Measurements from ENCODE around the gene CACNA1F.
A peak's percentile ranks its signal among the peaks of the same experiment; 100 is the strongest.

CACNA1F gene

DNA sequence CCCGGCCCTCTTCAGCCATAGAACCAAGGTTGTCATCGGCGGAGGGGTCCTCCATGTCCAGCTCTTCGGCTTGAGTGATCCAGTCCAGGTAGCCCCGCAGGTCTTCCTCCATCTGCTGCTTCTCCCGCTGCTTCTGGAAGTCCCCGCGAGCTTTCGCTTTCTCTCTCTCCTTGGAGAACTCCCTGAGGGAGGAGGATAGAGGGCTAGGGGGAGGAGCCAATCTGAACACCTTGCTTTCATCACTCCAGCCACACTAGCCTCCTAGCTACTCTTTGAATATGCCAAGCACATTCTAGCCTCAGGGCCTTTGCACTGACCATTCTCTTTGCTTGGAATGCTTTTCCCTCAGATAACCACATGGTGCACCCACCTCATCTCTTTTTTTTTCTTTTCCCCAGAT lies 6.2 kb downstream of the CACNA1F start:
- no peak for DNase-seq

DNA sequence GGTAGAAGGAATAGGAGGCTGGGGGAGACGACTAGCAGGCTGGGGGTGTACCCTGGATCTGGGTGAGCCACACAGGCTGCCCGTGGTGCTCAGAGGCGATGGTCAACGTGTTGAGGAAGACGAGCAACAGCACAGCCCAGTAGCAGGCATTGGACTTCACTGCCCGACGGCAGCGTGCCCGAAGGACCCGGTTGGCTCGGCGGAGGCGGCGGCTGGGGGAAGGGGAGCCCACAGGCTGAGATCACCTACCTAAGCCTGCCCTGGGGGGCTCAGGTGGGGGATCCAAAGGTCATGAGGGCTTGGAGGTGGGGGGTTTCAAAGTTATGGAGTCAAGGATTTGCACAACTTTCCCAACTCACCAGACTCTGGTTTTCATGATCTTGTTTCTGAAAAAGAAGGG lies 7.3 kb downstream of the CACNA1F start:
- DNase-seq: no peak

DNA sequence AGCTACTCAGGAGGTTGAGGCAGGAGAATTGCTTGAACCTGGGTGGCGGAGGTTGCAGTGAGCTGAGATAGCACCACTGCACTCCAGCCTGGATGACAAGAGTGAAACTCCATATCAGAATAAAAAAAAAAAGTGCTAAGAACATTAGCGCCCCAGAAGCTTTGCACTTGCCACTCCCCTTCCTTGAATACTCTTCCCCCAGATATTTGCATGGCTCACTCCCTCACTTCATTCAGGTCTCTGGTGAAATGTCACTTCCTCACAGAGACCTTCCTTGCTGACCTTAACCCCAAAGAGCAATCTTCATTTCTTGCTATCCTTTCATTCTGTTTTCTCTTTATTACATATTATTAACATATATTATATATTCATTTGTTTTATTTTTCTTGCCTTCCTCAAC lies 11.3 kb downstream of the CACNA1F start:
- no peak for DNase-seq

DNA sequence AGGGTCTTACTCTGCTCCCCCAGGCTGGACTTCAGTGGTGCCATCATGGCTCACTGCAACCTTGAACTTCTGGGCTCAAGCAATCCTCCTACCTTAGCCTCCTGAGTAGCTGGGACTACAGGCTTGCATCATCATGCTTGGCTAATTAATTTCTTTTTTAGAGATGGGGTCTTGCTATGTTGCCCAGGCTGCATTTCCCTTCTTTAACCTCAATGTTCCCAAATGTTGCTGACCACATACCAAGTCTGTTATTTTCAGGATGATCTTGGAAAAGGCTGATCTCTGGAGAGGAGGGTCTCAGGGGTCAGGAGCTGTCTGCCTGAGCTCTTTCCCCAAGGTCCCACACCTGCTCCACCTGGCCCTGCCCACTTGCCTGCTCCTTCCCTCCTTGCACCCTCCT lies 13.0 kb downstream of the CACNA1F start:
- no peak for DNase-seq

DNA sequence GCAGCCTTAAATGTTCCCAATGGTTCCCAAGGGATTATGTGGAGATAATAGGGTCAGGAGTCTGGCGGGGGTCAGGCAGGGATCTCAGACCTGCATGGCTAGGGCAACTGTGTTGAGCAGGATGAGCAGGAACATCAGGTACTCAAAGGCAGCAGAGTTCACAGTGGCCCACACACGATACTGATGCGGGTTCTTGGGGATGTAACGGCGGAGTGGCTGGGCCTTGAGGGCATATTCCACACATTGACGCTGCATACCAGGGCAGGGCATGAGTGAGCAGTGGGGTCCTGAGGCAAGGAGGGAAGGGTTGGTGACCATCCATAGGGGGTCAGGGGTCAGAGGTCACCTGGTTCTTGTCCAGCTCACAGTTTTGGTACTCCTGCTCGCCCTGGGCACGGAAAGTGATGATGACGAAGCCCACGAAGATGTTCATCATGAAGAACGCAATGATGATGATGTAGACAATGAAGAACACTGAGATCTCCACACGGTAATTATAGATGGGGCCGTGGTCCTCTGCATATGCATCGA lies 18.1 kb downstream of the CACNA1F start:
- no peak for DNase-seq

DNA sequence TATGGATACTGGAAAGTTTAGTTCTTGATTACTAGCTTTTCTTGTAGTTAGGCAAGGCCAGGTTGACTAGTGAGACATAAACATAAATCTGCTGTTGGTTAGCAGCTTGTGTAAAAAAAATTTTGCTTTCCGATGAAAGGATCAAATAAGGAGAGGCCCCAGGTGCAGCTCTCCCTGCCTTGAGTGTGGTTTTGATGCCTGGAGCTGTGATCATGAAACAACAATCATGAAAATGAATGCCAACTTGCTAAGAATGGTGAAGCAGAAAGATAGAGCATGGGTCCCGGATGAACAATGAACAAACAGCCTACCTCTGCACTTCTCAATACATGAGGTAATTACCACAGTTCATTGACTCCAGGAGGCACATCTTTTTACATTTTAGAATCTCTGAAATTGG lies 18.7 kb downstream of the CACNA1F start:
- DNase-seq: no peak

DNA sequence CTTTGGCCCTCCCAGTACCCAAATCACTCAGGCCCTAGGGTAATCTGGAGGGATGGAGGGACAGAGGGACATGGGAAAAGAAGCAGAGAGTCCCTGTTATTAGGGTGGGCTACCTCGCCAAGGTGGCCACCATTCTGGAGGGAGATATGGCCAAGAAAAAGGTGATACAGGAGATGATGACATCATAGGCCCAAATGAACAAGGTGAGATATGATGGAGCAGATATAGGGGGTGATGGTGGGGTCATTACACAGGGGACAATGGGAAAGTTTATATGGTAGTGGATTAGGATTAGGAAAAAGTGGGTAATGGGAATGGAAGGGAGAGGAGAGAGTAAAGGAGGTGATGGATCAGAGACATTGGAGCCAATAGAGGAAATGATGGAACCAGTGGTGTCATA lies 20.3 kb downstream of the CACNA1F start:
- no peak for DNase-seq

DNA sequence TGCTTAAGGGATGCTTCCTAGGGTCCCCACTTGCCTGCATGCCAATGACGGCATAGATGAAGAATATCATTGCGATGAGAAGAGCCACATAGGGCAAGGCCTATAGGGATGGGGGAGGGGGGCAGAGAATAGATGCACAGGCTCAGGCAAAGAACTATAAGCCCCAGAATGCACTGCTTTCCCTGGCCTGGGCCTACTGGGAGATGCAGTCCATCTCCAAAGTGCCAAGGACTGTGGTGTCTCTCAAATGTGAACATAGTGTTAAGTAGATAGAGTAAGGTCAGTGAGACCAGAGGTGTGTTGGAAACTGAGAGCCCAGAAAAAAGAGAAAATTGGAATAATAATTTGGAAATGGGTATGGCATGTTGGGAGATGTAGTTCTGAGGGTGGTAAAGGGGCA lies 20.9 kb downstream of the CACNA1F start:
- no peak for DNase-seq

DNA sequence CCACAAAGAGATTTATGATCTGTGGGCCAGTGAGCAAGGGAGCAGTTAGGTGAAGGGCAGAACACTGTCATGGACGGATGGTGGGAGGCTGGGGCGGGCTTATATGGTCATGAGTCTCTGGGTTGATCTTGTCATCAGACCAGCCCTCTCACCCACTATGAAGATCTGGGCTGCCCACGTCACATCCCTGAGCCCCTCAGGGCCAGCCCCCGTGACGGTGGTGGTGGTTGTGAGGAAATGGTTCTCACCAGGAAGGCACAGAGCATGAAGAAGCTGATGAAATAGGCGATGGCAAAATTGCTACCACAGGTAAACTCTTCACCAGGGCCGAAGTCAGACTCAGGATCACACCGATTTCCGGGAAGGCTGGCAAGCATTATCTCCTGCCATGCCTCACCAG lies 22.1 kb downstream of the CACNA1F start:
- no peak for DNase-seq

DNA sequence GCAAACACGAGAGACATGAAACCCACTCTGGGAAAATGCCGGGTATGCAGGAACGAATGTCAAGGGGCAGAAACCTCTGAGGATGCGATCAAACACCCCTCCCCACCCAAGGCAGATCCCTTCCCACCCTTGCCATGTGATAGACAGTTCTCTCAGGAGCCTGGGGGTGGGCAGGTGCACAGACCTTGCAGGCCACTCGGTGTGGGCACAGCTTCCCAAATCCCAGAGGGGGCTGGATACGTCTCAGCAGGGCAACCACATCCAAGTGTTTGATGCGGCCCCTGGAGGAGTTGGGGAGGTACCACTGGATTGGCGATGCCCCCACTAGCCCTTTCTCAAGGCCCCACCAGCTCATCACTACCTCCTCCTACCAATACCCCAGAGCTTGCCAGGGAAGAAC lies 22.7 kb downstream of the CACNA1F start:
- no peak for DNase-seq

DNA sequence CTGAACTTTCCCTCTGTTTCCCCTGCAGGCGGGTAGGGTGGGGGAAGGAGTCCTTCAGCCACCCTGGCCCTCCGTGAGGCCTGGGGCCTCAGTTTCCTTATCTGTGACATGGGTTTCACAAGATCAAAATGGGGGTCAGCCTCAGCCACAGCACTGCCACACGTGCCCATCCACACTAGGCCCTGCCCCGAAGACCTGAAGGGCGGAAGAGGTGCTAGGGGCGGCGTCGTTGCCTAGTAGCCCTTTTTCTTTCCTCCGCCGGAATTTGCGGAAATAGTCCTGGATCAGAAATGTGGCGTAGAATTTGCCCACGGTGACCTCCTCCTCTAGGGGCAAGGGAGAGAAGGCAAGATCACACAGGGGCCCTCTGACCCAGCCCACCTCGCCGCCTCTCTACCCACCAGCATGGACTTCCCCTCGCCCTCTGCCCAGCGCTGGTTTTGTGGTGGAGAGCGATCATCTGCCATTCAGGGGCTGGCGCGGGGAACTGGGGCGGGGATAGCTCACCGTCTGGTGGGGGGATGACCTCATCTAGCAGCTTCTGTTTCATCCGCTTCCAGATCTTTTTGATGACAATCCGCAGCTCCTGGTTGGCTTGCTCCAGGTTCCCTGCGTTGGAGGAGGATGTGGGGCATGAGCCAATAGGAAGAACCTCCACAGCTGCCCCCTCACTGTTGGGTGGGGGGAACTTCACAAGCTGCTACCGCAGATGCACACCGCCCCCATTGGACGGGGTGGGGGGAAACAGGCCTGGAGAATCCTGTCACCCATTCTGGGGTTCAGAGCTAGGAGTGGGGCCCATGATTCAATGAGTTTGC lies 23.5 kb downstream of the CACNA1F start:
- peak; percentile 18 for DNase-seq

DNA sequence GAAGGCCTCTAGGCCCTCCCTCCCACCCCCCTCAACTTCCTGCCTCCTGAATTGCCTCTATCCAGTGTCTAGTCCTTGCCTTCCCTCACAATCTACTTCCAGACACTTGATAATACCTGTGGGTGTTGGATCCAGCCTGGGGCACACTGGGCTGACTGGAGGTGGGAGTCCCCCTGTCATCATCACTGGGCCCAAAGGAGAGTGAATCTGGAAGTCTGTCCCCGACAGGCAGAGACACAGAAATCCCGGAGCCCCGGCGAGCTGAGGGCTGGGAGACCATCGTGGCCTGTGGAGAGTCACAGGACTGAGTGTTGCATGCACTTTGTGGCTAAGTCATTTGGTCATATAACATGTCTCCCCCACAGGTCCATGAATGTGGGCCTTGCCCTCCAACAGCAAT lies 24.7 kb downstream of the CACNA1F start:
- DNase-seq: no peak

DNA sequence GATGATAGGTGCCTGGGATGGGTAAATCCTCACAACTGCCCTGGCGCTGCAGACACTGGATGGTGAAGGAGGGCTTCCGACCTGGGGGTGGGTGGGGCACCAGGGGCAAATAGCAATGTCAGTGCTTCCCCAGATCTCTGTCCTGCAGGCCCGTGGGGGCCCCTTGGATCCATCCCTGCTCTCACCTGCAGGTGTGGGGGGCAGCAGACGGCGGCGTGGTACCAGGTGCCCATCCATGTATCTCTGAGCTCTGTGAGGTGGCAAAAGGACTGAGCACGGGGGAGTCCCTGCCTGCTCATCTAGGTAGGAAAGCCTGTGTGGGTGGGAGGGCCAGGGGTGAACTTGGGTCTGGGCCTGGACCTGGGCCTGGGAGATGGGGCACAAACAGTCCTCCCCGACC lies 26.6 kb downstream of the CACNA1F start:
- DNase-seq: no peak

DNA sequence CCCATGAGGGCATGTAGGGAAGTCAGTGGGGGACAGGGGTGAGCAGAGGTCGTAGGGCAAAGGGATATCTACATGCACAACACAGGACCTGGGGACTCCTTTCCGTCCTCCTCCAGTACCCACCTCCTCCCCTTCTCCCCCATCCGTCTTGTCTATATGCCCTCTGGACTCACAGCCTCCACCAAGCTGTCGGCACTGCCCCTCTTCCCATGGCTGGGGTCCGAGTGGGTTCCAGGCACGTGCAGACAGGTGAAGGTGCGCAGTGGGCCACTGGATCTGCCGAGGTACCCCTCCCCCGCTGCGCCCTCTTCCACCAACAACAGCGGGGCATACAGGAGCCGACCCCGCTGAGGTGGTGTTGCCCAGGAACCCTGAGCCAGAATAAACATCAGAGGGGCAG lies 27.7 kb downstream of the CACNA1F start:
- no peak for DNase-seq

DNA sequence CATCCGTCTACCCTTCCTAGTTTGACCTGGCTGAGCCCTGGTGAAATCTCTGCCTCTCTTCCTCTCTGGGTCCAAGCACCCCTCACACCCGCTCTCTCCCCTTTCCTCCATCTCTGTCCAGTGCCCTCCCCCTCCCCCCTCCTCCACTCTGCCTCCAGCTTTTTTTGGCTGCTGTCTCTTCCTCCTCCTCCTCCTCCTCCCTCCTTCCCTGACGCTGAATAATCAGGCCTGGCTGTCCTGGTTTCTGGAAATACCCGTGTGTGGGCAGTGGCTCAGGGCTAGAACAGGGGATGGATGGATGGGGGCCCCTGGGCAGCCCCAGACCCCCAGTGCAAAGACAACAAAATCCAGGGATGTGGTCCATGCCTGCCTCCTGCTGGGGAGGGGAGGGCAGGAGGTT lies 28.4 kb downstream of the CACNA1F start:
- no peak for DNase-seq

DNA sequence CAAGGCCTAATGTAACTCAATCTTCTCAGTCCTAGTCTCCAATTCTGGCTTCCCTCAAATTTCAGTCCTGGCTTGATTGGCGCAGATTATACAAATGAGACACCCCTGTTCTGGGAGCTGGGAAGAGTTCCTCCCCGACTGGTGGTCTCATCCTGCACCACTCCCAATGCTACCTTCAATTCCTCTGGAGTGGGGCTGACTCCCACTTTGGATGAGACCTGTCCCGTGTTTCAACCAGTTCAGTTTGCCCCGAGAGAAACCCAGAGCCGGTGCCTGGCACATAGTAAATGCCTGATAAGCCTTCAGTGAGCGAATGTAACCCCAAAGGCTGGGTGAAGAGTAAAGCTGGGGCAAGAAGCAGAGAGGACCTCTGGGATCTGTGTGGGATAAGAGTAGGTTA lies 29.1 kb downstream of the CACNA1F start:
- DNase-seq: no peak

DNA sequence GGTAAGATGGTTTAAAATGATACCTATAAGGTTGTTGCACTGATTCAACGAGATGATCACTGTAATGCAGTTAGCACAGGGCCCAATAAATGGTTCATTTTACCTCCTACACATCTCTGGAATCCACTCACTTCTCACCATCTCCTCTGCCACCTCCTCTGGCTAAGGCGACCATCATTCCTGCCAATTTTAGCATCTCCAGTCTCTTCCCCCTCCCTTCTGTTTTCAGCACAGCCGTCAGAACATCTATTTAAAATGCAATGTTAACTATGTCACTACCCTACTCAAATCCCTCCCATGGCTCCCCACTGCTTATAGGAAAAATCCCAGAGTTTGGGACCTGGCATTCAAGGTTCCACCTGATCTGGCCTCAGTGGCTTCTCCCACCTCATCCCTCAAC lies 29.6 kb downstream of the CACNA1F start:
- no peak for DNase-seq

DNA sequence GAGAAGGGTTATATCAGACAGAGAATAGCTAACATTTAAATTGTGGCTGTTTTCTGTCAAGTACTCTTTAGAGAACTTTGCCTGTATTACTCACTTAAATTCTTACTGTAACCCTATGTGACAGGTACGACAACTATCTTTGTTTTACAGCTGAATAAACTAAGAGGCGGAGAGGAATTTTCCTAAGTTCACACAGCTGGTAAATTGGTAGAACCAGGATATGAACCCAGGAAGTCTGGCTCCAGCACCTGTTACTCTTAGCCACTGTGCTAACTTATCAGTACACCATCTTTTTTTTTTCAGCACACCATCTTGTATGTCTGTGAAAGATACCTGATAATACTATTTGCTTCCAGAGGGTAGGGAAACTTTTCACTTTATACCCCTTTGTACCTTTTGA lies 31.1 kb downstream of the CACNA1F start:
- no peak for DNase-seq

DNA sequence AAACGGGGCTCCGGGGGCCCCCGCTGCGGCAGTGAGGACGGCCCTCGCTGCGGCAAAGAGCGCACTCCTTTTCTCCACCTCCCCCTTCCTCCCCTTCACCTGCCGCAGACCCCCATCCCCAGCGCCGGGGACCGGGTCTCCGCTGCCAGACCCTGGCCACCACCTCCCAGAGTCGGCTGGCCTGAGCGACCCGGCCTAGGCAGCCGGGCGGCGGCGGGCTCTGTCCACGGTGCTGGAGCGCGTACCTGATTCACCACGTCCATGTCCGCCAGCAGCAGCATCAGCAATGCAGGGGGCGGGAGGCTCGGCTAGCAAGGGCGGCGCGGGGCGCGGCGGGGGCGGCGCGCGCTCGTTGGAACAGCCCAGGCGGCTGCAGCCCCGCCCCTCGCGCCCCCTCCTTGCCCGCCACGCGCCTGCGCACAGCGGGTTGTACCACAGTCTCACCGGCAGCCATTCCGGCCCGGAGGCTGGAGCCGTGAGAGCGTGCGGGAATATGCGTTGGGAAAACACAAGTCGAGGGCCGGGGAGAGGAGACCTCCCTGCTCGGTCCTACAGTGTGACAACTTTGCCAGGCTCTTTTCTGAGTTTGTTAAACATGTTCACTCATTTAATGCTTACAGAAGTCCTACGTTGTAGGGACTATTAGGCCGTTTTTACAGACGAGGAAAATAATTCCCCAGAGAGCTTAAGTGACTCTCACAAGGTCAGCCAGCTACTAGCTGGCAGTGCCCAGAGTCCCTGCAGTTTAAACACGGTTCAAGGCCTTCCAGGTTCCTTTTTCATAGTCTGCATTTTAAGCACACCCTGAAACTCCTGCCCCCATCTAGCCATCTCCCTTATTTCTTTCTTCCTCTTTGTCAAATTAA lies 33.0 kb downstream of the CACNA1F start, which contains the start of gene SYP:
SYP (minus strand) TSS at position 288 of the 866 bp plus-strand sequence; CDS start at position 281, 7 bp downstream.
- peak; percentile 76 for DNase-seq

DNA sequence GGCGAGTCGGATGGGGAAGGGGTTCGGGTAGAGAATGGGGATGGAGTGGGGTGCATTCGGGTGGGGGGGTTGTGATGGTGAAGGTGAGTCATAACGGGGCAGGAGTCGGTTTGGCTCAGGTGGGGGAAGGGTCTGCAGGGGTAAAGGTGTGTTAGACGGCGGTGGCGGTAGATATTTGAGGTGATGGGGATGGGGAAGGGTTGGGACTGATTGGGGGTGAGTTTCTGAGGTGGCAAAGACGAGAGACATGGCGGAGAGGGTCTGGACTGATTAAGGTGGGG lies 33.9 kb downstream of the CACNA1F start:
- no peak for DNase-seq

DNA sequence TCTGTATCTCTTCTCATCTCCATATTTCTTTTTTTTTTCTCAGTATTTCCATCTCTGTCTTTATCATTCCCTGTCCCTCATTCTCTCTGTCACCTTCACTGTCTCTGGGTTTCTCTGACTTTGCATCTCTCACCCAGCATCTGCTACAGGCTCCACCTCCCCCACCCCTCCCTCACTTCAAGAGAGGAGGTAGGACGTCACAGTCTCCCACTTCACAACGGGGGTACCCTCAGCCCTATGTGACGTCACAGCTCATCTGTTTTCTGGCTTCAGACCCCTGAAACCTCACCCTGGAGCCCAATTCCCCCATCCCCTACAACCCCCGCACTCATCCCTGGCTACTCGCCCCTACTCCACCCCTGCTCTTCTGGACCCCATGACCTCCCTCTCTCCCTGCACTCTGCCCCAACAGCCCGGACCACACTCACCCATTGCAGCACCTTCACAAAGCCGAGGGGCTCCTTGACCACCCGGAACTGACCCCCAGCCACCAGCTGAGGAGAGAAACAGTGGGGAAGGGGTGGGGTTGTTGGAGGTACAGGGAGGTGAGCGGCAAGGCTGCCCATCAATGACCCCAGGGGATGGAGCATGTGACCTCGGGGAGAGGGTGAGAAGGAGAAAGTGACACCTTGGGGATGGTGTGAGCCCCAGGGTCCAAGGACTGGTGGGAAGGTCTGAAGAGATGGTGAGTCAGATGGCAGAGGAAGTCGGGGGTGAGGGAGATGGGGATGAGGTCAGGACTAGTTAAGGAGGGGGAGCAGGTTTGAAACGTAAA lies 34.4 kb downstream of the CACNA1F start:
- no peak for DNase-seq

DNA sequence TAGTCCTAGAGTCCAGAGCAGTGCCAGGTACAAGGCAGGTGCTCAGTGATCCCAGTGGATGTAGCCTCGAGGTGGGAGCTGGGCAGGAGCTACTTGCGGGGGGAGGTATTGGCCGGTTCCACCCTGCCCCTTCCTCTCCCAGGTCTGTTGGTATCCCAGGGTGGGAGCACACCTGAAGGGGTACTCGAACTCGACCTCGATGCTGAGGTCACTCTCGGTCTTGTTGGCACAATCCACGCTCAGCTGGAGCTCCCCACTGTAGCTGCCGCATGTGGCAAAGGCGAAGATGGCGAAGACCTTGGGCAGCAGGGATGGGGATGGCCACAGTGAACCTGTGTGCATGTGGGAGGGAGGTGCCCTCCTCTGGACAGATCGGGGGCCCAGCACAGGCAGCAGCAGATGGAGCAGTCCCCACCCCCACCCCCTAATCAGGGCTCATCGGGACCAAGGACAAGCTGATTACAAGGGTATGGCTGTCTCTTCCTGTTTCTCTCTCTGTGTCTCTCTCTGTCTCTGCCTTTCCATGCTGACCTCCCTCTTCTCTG lies 35.5 kb downstream of the CACNA1F start:
- DNase-seq: no peak

DNA sequence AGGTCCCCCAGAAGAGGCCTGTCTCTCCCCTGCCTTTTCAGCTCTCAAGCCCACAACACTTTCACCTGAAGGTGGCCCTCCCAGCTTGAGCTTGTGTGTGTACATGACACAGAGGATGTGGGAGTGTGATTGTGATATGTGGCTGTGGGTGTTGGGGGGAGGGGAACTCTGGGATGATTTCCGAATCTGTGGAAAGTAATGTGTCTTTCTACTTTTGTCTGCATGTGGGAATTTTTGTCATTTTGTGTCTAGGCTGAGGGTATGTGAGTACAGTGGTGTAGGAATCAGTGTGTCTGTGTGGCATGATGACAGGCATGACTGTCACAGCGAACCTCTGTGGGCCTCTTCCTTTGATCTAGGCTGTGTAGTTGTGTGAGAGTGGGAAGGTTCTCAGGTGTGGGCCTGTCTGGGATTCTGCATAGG lies 39.6 kb downstream of the CACNA1F start:
- no peak for DNase-seq
